ENCODE data around the gene FOXJ1. TPM values are rescaled to one million over a fixed set of nuclear protein-coding genes. Genes with fewer than 3 reads are reported as not detected.
A peak's percentile ranks its signal among the peaks of the same experiment; 100 is the strongest.

FOXJ1 gene
- total RNA-seq, 3 donors from 2014 or later (not counting 1 experiment from before 2014, with no cell fraction given), result 0.21 to 0.93 (median 0.36) TPM

DNA sequence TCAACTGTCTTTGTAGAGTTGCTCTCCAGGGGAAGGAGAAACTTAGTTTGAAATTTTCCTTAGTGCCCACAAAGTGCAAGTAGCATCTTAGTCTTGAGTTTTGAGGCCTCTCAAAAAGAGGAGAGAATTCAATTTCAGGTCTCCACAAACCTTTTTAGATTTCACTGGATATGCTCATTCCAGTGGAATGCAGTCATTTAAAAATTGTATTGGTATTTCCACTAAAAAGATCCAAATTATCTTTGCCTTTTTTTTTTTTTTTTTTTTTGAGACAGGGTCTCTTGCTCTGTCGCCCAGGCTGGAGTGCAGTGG lies 6.9 kb upstream of the FOXJ1 start:
- Histone ChIP-seq H3K4me1 (ENCODE audit: control insufficient read depth, insufficient read depth, low read length) (peaks cover 47% of the 10 kb centered on the region), H3K27ac (ENCODE audit: low read length) (no peak overlapping the region), H3K27me3 (ENCODE audit: control insufficient read depth, insufficient read depth, low read length) (no peaks in the 10 kb centered on the region), H3K36me3 (ENCODE audit: control insufficient read depth, insufficient read depth, low read length) (no peaks in the 10 kb centered on the region), H3K4me3 (ENCODE audit: low read length) (no peak overlapping the region), H3K9me3 (ENCODE audit: control insufficient read depth, insufficient read depth, low read length) (no peaks in the 10 kb centered on the region)
- intact Hi-C loops (cut with micrococcal nuclease), result no loop called here
- no peak overlapping the region for H3K4me3 Mint-ChIP-seq
- DNase-seq (no peak), ATAC-seq (no peak)
- TF ChIP-seq, protein P1, sequence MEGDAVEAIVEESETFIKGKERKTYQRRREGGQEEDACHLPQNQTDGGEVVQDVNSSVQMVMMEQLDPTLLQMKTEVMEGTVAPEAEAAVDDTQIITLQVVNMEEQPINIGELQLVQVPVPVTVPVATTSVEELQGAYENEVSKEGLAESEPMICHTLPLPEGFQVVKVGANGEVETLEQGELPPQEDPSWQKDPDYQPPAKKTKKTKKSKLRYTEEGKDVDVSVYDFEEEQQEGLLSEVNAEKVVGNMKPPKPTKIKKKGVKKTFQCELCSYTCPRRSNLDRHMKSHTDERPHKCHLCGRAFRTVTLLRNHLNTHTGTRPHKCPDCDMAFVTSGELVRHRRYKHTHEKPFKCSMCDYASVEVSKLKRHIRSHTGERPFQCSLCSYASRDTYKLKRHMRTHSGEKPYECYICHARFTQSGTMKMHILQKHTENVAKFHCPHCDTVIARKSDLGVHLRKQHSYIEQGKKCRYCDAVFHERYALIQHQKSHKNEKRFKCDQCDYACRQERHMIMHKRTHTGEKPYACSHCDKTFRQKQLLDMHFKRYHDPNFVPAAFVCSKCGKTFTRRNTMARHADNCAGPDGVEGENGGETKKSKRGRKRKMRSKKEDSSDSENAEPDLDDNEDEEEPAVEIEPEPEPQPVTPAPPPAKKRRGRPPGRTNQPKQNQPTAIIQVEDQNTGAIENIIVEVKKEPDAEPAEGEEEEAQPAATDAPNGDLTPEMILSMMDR (IDR thresholded peaks at IDR 0.05), result no peak
- H3K9me3 Mint-ChIP-seq, result no peaks in the 10 kb centered on the region
- peaks cover 40 to 42% of the 10 kb centered on the region in 2 donors for H3K4me1 Mint-ChIP-seq
- H3K27me3 Mint-ChIP-seq (ENCODE audit: low read depth in 2 of 2), result no peaks in the 10 kb centered on the region
- H3K36me3 Mint-ChIP-seq, result no peaks in the 10 kb centered on the region
- H3K27ac Mint-ChIP-seq, result peak overlapping the region in 1 of 2 donors; percentile 16
- 92% methylated on average over 1 of the region's 1 CpG for WGBS (ENCODE audit: insufficient coverage)

DNA sequence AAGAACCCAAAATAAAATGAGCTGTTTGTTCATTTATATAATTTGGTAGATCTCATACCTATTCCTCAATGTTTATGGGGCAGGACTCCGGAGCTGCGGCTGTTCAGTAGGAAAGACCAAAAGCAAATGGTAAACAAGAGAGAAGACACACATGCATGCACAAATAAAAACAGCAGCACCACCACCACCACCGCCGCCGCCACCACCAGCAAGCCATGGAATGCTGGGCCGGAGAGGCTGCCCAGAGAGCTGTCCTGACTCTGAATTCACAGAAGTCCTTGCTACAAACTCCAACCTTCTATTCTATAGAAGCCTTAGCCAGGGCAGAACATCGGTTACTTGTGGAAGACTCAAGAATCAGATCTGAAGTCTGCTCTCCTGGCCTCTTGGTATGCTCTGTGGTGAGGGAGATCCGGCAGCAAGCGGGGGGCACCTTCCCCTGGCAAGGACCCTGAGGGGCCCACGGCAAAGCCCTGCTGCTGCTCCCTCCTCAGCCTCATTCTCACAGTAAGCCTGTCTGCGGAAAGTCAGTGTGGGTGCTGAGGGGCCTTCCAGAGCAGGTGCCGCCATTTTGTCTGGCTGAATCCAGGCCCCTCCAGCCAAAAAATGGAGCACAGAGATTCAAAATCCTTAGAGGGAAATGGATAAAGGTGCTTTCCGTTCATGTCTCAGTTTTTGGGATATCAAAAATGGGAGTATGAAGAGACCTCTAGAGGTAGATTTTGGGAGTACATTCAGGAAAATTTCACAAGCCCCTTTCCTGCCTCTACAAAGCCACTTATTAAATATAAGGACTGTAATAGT lies 6.4 kb upstream of the FOXJ1 start:
- DNase-seq (no peak), ATAC-seq (no peak)
- Mint-ChIP-seq H3K36me3 (no peaks in the 10 kb centered on the region), H3K27ac (peak overlapping the region; percentile 94 to 95), H3K4me3 (no peak overlapping the region), H3K27me3 (ENCODE audit: low read depth in 2 of 2) (no peaks in the 10 kb centered on the region), H3K9me3 (no peaks in the 10 kb centered on the region), H3K4me1 (peaks cover 45 to 48% of the 10 kb centered on the region in 2 donors)
- Histone ChIP-seq H3K4me3 (ENCODE audit: low read length) (no peak overlapping the region), H3K27ac (ENCODE audit: low read length) (peak overlapping the region; percentile 5), H3K27me3 (ENCODE audit: control insufficient read depth, insufficient read depth, low read length) (no peaks in the 10 kb centered on the region), H3K4me1 (ENCODE audit: control insufficient read depth, insufficient read depth, low read length) (peaks cover 52% of the 10 kb centered on the region), H3K36me3 (ENCODE audit: control insufficient read depth, insufficient read depth, low read length) (no peaks in the 10 kb centered on the region), H3K9me3 (ENCODE audit: control insufficient read depth, insufficient read depth, low read length) (no peaks in the 10 kb centered on the region)
- intact Hi-C loops (cut with micrococcal nuclease), result no loop called here
- 93% methylated on average over 13 of the region's 13 CpGs for WGBS (ENCODE audit: insufficient coverage)
- TF ChIP-seq, protein P1 (IDR thresholded peaks at IDR 0.05), result no peak

DNA sequence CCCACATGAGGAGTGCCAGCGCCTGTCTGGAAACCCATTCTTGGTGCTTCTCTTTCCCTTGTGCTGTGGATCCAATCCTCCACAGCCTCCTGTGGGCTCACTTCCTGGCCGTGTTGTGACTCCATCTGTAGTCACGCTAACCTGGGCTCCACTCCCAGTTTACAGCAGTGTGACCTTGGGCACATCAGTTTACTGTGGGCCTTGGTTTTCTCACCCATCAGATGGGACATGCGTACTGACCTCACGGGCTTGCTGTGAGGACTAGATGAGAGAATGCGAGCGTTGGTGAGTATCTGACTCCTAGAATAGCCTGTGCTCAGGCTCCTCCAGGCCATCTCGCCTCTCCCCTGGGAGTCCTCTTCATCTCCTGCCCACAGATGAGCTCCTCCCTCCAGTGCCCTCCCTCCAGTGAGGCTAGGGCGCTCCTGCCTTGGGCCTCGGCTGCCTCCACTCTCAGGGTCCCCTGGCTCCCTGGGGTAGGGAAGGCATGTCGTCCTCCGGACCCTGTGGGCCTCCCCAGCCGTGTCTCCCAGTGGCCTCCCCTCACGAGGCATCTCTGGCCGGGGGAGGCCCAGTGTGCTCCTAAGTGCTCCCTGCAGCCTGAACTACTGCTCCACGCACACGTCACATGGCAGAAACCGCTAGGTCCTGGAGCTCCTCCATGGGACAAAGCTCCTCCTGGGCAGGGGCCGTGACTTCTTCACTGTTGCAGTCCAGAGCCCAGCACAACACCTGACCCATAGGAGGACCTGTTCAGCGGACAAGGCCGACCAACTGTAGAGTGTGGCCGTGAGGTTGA lies 5.2 kb upstream of the FOXJ1 start:
- ATAC-seq, result peak; percentile 34 to 47 (median 36)
- WGBS (ENCODE audit: insufficient coverage), result 83% methylated on average over 22 of the region's 22 CpGs

More for the DNA sequence above, 5.2 kb upstream of the FOXJ1 start:
- peak overlapping the region; percentile 28 for H3K4me3 ChIP-seq (ENCODE audit: low read length)
- peak in 1 of 2 donors; percentile 61 for DNase-seq
- intact Hi-C loops (cut with micrococcal nuclease), result no loop called here
- no peaks in the 10 kb centered on the region for H3K9me3 Mint-ChIP-seq
- peak overlapping the region; percentile 94 to 95 for H3K27ac Mint-ChIP-seq
- H3K9me3 ChIP-seq (ENCODE audit: control insufficient read depth, insufficient read depth, low read length), result no peaks in the 10 kb centered on the region
- no peaks in the 10 kb centered on the region for H3K27me3 ChIP-seq (ENCODE audit: control insufficient read depth, insufficient read depth, low read length)
- peak overlapping the region; percentile 95 for H3K27ac ChIP-seq (ENCODE audit: low read length)
- peaks cover 0 to under 1% of the 10 kb centered on the region in 2 donors for H3K27me3 Mint-ChIP-seq (ENCODE audit: low read depth in 2 of 2)
- no peaks in the 10 kb centered on the region for H3K36me3 ChIP-seq (ENCODE audit: control insufficient read depth, insufficient read depth, low read length)
- peaks cover 57 to 59% of the 10 kb centered on the region in 2 donors for H3K4me1 Mint-ChIP-seq
- H3K4me1 ChIP-seq (ENCODE audit: control insufficient read depth, insufficient read depth, low read length), result peaks cover 63% of the 10 kb centered on the region
- peak overlapping the region; percentile 89 for H3K4me3 Mint-ChIP-seq
- TF ChIP-seq, protein P1 (IDR thresholded peaks at IDR 0.05), result no peak
- H3K36me3 Mint-ChIP-seq, result no peaks in the 10 kb centered on the region

All from natural killer cell (primary cell).